Right cardiac atrium (tissue), 5 donors: ENCODE measurements around the gene MYO5B. TPM values are rescaled to one million over a fixed set of nuclear protein-coding genes. Genes with fewer than 3 reads are reported as not detected.

Experiments used
- ATAC-seq, 2 donors: fragments of 200-7000 bp; cut with Tn5 transposase; one replicate each; pipeline versions ENCODE4 v1.8.0 to v1.9.1; 2020; ENCODE audit warnings: moderate library complexity in 2 of 2, mild to moderate bottlenecking in 1 of 2
- DNase-seq, 3 donors: peaks; one replicate each; pipeline ENCODE4 v3.0.0-alpha.2; 2020
- H3K27ac ChIP-seq: one replicate; pipeline ENCODE4 v1.5.1; 2013; ENCODE audit warnings: mild to moderate bottlenecking, low read length, control low read depth, moderate library complexity
- H3K27me3 ChIP-seq: one replicate; pipeline ENCODE4 v1.6.1; 2013; ENCODE audit not compliant: control insufficient read depth, insufficient read depth
- H3K4me1 ChIP-seq: one replicate; pipeline ENCODE4 v1.6.1; 2013; ENCODE audit warnings: low read length; ENCODE audit not compliant: control insufficient read depth, insufficient read depth
- H3K4me3 ChIP-seq: one replicate; pipeline ENCODE4 v1.5.1; 2013; ENCODE audit warnings: low read length, control low read depth
- H3K9me3 ChIP-seq: one replicate; pipeline ENCODE4 v1.6.1; 2013; ENCODE audit warnings: low read length; ENCODE audit not compliant: control insufficient read depth
- WGBS: extraction: QIAGEN DNeasy Blood & Tissue Kit; methylation state at CpG from one replicate; pipeline ENCODE4 v1.1.7; 2013; 5-methylcytosine and 5-hydroxymethylcytosine counted together
- intact Hi-C, 4 donors: fragments of 100-400 bp; cut with DNase I; formaldehyde crosslinking; loops; one replicate each; pipeline versions ENCODE4 v1.11.0 to v1.14.0; 2022 to 2023
- polyA plus RNA-seq: library from polyadenylated mRNA; stranded (reverse); fragments of 200-250 nt; gene quantifications from one replicate; pipeline ENCODE4 v1.2.3, GENCODE V29; 2013
- total RNA-seq, 4 donors: library from RNA; stranded (reverse); fragmentation: NEBNext Ultra II Directional; extraction: Animal tissue kit (Norgen Biotek cat#: 25700); gene quantifications; one replicate each; pipeline ENCODE4 v1.2.1, GENCODE V29; 2021
- donor health status: healthy with polysubstance abuse.
- donor health status: DM: no; HTN: yes; CAD: no.
- donor health status: DM: no; HTN: no; CAD: no.
- donor health status: DM: no; HTN: yes; CAD: no; lungs with severe emphysema.
- donor health status: DM: yes; HTN: yes; CAD: no.

The MYO5B gene
- total and polyA plus RNA-seq, 5 donors = 1.4 to 4.5 (median 3.1) TPM

- ATAC-seq = no peak
- no peak for DNase-seq
- Histone ChIP-seq H3K9me3 (no peaks in the 10 kb centered on the region), H3K4me3 (no peak overlapping the region), H3K27me3 (no peaks in the 10 kb centered on the region), H3K4me1 (no peaks in the 10 kb centered on the region), H3K27ac (no peak overlapping the region)
- intact Hi-C loops = loop anchor here in 1 of 4 donors (10.0 kb wide), 1 partner anchor 58 kb away; no protein-coding TSS in a partner anchor
- 72% methylated on average over 4 of the region's 4 CpGs for WGBS
These were observed 227.8 kb downstream of the MYO5B start for GRCh38 chr18:49967171-49967570.

- intact Hi-C loops = loop anchor here in 1 of 4 donors (10.0 kb wide), 1 partner anchor 59 kb away; no protein-coding TSS in a partner anchor
- 66% methylated on average over 3 of the region's 3 CpGs for WGBS
- DNase-seq = no peak
- Histone ChIP-seq H3K4me1 (no peaks in the 10 kb centered on the region), H3K9me3 (no peaks in the 10 kb centered on the region), H3K4me3 (no peak overlapping the region), H3K27ac (no peak overlapping the region), H3K27me3 (no peaks in the 10 kb centered on the region)
- no peak for ATAC-seq
These were observed 228.9 kb downstream of the MYO5B start for GRCh38 chr18:49966090-49966489.

- intact Hi-C loops = loop anchor here in 1 of 4 donors (10.0 kb wide), 1 partner anchor 62 kb away; no protein-coding TSS in a partner anchor
- Histone ChIP-seq H3K27me3 (no peaks in the 10 kb centered on the region), H3K4me3 (no peak overlapping the region), H3K4me1 (no peaks in the 10 kb centered on the region), H3K27ac (no peak overlapping the region), H3K9me3 (no peaks in the 10 kb centered on the region)
- WGBS = 90% methylated on average over 4 of the region's 4 CpGs
- no peak for DNase-seq
- no peak for ATAC-seq
These were observed 231.7 kb downstream of the MYO5B start for GRCh38 chr18:49963217-49963616.

GRCh38 chr18:49961271-49961670 lies 233.7 kb downstream of the MYO5B start:
- no peak for ATAC-seq
- no peaks in the 10 kb centered on the region for H3K4me1 ChIP-seq
- H3K9me3 ChIP-seq = no peaks in the 10 kb centered on the region
- H3K27ac ChIP-seq = no peak overlapping the region
- no peak overlapping the region for H3K4me3 ChIP-seq
- no peaks in the 10 kb centered on the region for H3K27me3 ChIP-seq
- 69% methylated on average over 2 of the region's 2 CpGs for WGBS
- DNase-seq = no peak
- intact Hi-C loops = loop anchor here in 1 of 4 donors (10.0 kb wide), 1 partner anchor 64 kb away; no protein-coding TSS in a partner anchor

GRCh38 chr18:49960376-49960775 lies 234.6 kb downstream of the MYO5B start:
- ATAC-seq (no peak), DNase-seq (no peak)

GRCh38 chr18:49959176-49959575 lies 235.8 kb downstream of the MYO5B start:
- ATAC-seq = no peak
- WGBS = 65% methylated on average over 5 of the region's 5 CpGs

More at GRCh38 chr18:49960376-49960775, 234.6 kb downstream of the MYO5B start:
- 88% methylated on average over 4 of the region's 4 CpGs for WGBS
- Histone ChIP-seq H3K4me3 (no peak overlapping the region), H3K4me1 (no peaks in the 10 kb centered on the region), H3K27me3 (no peaks in the 10 kb centered on the region), H3K9me3 (no peaks in the 10 kb centered on the region), H3K27ac (no peak overlapping the region)
- intact Hi-C loops = loop anchor here in 1 of 4 donors (10.0 kb wide), 1 partner anchor 64 kb away; no protein-coding TSS in a partner anchor

GRCh38 chr18:49955263-49955662 lies 239.7 kb downstream of the MYO5B start:
- no peak overlapping the region for H3K27ac ChIP-seq
- intact Hi-C loops = no loop called here
- DNase-seq = no peak

More at GRCh38 chr18:49959176-49959575, 235.8 kb downstream of the MYO5B start:
- Histone ChIP-seq H3K4me3 (no peak overlapping the region), H3K4me1 (no peaks in the 10 kb centered on the region), H3K27me3 (no peaks in the 10 kb centered on the region), H3K9me3 (no peaks in the 10 kb centered on the region), H3K27ac (no peak overlapping the region)
- intact Hi-C loops = no loop called here
- no peak for DNase-seq

GRCh38 chr18:49953391-49953790 lies 241.6 kb downstream of the MYO5B start:
- ATAC-seq (no peak), DNase-seq (no peak)
- Histone ChIP-seq H3K4me3 (no peak overlapping the region), H3K4me1 (no peaks in the 10 kb centered on the region), H3K27me3 (no peaks in the 10 kb centered on the region), H3K27ac (no peak overlapping the region), H3K9me3 (no peaks in the 10 kb centered on the region)
- WGBS = 90% methylated on average over 1 of the region's 1 CpG
- intact Hi-C loops = no loop called here

More at GRCh38 chr18:49955263-49955662, 239.7 kb downstream of the MYO5B start:
- no peaks in the 10 kb centered on the region for H3K4me1 ChIP-seq
- ATAC-seq = no peak
- no peak overlapping the region for H3K4me3 ChIP-seq
- H3K9me3 ChIP-seq = no peaks in the 10 kb centered on the region
- no peaks in the 10 kb centered on the region for H3K27me3 ChIP-seq
- 84% methylated on average over 5 of the region's 5 CpGs for WGBS

- intact Hi-C loops = no loop called here
- no peaks in the 10 kb centered on the region for H3K27me3 ChIP-seq
- no peak for DNase-seq
- H3K9me3 ChIP-seq = no peaks in the 10 kb centered on the region
- H3K4me1 ChIP-seq = no peaks in the 10 kb centered on the region
- H3K27ac ChIP-seq = no peak overlapping the region
- ATAC-seq = no peak
- 23% methylated on average over 2 of the region's 2 CpGs for WGBS
- no peak overlapping the region for H3K4me3 ChIP-seq
These were observed 245.0 kb downstream of the MYO5B start for GRCh38 chr18:49949951-49950395.

GRCh38 chr18:49948975-49949374 lies 246.0 kb downstream of the MYO5B start:
- intact Hi-C loops = no loop called here
- H3K27me3 ChIP-seq = no peaks in the 10 kb centered on the region

GRCh38 chr18:49944663-49945062 lies 250.3 kb downstream of the MYO5B start:
- intact Hi-C loops = no loop called here
- H3K27me3 ChIP-seq = no peaks in the 10 kb centered on the region
- DNase-seq = no peak

More at GRCh38 chr18:49948975-49949374, 246.0 kb downstream of the MYO5B start:
- no peak for DNase-seq
- ATAC-seq = no peak
- no peak overlapping the region for H3K27ac ChIP-seq
- H3K4me3 ChIP-seq = no peak overlapping the region
- WGBS = 73% methylated on average over 1 of the region's 1 CpG
- no peaks in the 10 kb centered on the region for H3K9me3 ChIP-seq
- H3K4me1 ChIP-seq = no peaks in the 10 kb centered on the region

More at GRCh38 chr18:49944663-49945062, 250.3 kb downstream of the MYO5B start:
- Histone ChIP-seq H3K4me1 (no peaks in the 10 kb centered on the region), H3K9me3 (no peaks in the 10 kb centered on the region), H3K27ac (no peak overlapping the region), H3K4me3 (no peak overlapping the region)
- WGBS = 52% methylated on average over 8 of the region's 8 CpGs
- no peak for ATAC-seq
